ENCODE results near the gene CFAP97D1. TPM values are rescaled to one million over a fixed set of nuclear protein-coding genes. Genes with fewer than 3 reads are reported as not detected.

Gene CFAP97D1
- total RNA-seq, 2 experiments from 2014 or later, result not detected

DNA sequence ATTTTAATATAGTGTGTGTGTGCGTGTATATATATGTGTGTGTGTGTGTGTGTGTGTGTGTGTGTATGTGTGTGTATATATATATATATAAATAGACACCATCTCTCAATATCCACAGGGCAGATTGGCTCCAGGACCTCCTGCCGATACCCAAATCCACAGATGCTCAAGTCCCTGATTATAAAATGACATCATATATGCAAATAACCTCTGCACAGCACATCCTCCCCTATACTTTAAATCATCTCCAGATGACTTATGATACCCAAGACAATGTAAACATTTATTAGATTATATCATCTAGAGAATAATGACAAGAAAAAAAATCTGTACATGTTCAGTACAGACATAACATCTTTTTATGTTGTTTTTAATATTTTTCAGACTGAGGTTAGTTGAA is 9.3 kb upstream of the CFAP97D1 start:
- Histone ChIP-seq H2AFZ (ENCODE audit: low read length) (no peak overlapping the region), H3K36me3 (ENCODE audit: insufficient read depth, low read length) (no peaks in the 10 kb centered on the region), H3K9me3 (ENCODE audit: low read length) (no peaks in the 10 kb centered on the region), H3K4me3 (ENCODE audit: low read depth, low read length, poor library complexity, severe bottlenecking) (no peak overlapping the region), H3K79me2 (ENCODE audit: insufficient read depth, low read depth, low read length) (no peaks in the 10 kb centered on the region), H3K27ac (ENCODE audit: low read depth, low read length, poor library complexity, severe bottlenecking) (no peak overlapping the region), H4K20me1 (ENCODE audit: insufficient read depth, low read length) (no peaks in the 10 kb centered on the region), H3K9me2 (ENCODE audit: insufficient read depth, low read length) (no peaks in the 10 kb centered on the region), H3K4me2 (ENCODE audit: low read length) (no peak overlapping the region), H3K4me1 (ENCODE audit: insufficient read depth, low read length, poor library complexity, severe bottlenecking) (peaks cover 13% of the 10 kb centered on the region)
- intact Hi-C loops (cut with micrococcal nuclease; ENCODE audit: unreplicated experiment), result no loop called here
- TF ChIP-seq EZH2phosphoT487 (IDR thresholded peaks at IDR 0.05; ENCODE audit: borderline replicate concordance, low read depth, low read length), result no peak
- TF ChIP-seq, protein P1, sequence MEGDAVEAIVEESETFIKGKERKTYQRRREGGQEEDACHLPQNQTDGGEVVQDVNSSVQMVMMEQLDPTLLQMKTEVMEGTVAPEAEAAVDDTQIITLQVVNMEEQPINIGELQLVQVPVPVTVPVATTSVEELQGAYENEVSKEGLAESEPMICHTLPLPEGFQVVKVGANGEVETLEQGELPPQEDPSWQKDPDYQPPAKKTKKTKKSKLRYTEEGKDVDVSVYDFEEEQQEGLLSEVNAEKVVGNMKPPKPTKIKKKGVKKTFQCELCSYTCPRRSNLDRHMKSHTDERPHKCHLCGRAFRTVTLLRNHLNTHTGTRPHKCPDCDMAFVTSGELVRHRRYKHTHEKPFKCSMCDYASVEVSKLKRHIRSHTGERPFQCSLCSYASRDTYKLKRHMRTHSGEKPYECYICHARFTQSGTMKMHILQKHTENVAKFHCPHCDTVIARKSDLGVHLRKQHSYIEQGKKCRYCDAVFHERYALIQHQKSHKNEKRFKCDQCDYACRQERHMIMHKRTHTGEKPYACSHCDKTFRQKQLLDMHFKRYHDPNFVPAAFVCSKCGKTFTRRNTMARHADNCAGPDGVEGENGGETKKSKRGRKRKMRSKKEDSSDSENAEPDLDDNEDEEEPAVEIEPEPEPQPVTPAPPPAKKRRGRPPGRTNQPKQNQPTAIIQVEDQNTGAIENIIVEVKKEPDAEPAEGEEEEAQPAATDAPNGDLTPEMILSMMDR (conservative IDR thresholded peaks at IDR 0.05; ENCODE audit: low read length), result no peak
- BruUV-seq (replicated peaks), result no TSS peak
- no peak for DNase-seq (ENCODE audit: low spot score)
- ChIA-PET CTCF (ENCODE audit: unreplicated experiment) (no interaction called here), POLR2A (no interaction called here)

DNA sequence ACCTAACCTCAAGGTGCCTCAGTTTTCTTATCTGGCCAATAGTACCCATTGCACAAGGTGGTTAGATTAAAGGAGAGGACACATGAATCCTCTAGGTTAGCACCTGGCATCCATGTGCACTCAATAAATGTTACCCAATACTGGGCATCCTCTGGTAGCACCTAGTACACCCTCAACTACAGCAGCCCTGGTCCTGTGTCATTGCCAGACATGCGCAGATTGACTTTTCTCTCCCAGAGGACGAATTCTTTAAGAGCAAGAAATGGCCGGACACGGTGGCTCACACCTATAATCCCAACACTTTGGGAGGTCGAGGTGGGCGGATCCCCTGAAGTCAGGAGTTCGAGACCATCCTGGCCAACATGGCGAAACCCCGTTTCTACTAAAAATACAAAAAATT is 8.8 kb upstream of the CFAP97D1 start:
- no peaks in the 10 kb centered on the region for H4K20me1 ChIP-seq (ENCODE audit: insufficient read depth, low read length)
- H3K36me3 ChIP-seq (ENCODE audit: insufficient read depth, low read length), result no peaks in the 10 kb centered on the region
- TF ChIP-seq, protein P1 (conservative IDR thresholded peaks at IDR 0.05; ENCODE audit: low read length), result no peak
- no peak for TF ChIP-seq EZH2phosphoT487 (IDR thresholded peaks at IDR 0.05; ENCODE audit: borderline replicate concordance, low read depth, low read length)
- H3K4me3 ChIP-seq (ENCODE audit: low read depth, low read length, poor library complexity, severe bottlenecking), result no peak overlapping the region
- intact Hi-C loops (cut with micrococcal nuclease; ENCODE audit: unreplicated experiment), result no loop called here
- no peak overlapping the region for H3K4me2 ChIP-seq (ENCODE audit: low read length)
- H3K4me1 ChIP-seq (ENCODE audit: insufficient read depth, low read length, poor library complexity, severe bottlenecking), result peaks cover 13% of the 10 kb centered on the region
- H3K27ac ChIP-seq (ENCODE audit: low read depth, low read length, poor library complexity, severe bottlenecking), result no peak overlapping the region
- no peaks in the 10 kb centered on the region for H3K9me3 ChIP-seq (ENCODE audit: low read length)
- no peak overlapping the region for H2AFZ ChIP-seq (ENCODE audit: low read length)
- no peaks in the 10 kb centered on the region for H3K9me2 ChIP-seq (ENCODE audit: insufficient read depth, low read length)
- no TSS peak for BruUV-seq (replicated peaks)
- CTCF ChIA-PET (ENCODE audit: unreplicated experiment), result no interaction called here
- no peaks in the 10 kb centered on the region for H3K79me2 ChIP-seq (ENCODE audit: insufficient read depth, low read depth, low read length)
- no peak for DNase-seq (ENCODE audit: low spot score)
- POLR2A ChIA-PET, result interaction anchor here (0.6 to 0.7 kb wide), 2 partner anchors 93 to 1680 kb away, joined by 3 to 4 read pairs; no protein-coding TSS in a partner anchor

- no peak overlapping the region for H2AFZ ChIP-seq (ENCODE audit: low read length)
- ChIA-PET CTCF (ENCODE audit: unreplicated experiment) (no interaction called here), POLR2A (no interaction called here)
- H4K20me1 ChIP-seq (ENCODE audit: insufficient read depth, low read length), result no peaks in the 10 kb centered on the region
- BruUV-seq (replicated peaks), result no TSS peak
- TF ChIP-seq, protein P1 (conservative IDR thresholded peaks at IDR 0.05; ENCODE audit: low read length), result no peak
- no peak for TF ChIP-seq EZH2phosphoT487 (IDR thresholded peaks at IDR 0.05; ENCODE audit: borderline replicate concordance, low read depth, low read length)
- intact Hi-C loops (cut with micrococcal nuclease; ENCODE audit: unreplicated experiment), result no loop called here
- H3K9me3 ChIP-seq (ENCODE audit: low read length), result no peaks in the 10 kb centered on the region
- no peaks in the 10 kb centered on the region for H3K79me2 ChIP-seq (ENCODE audit: insufficient read depth, low read depth, low read length)
- no peaks in the 10 kb centered on the region for H3K9me2 ChIP-seq (ENCODE audit: insufficient read depth, low read length)
- no peak for DNase-seq (ENCODE audit: low spot score)
- no peak overlapping the region for H3K4me2 ChIP-seq (ENCODE audit: low read length)
- H3K27ac ChIP-seq (ENCODE audit: low read depth, low read length, poor library complexity, severe bottlenecking), result no peak overlapping the region
- H3K4me1 ChIP-seq (ENCODE audit: insufficient read depth, low read length, poor library complexity, severe bottlenecking), result peaks cover 10% of the 10 kb centered on the region
- H3K36me3 ChIP-seq (ENCODE audit: insufficient read depth, low read length), result no peaks in the 10 kb centered on the region
- no peak overlapping the region for H3K4me3 ChIP-seq (ENCODE audit: low read depth, low read length, poor library complexity, severe bottlenecking)
Measured at GRCh38 chr17:43772877-43773648, 7.2 kb upstream of the CFAP97D1 start.
